ENCODE results near the gene GDPD4.

- TF ChIP-seq, protein P1, sequence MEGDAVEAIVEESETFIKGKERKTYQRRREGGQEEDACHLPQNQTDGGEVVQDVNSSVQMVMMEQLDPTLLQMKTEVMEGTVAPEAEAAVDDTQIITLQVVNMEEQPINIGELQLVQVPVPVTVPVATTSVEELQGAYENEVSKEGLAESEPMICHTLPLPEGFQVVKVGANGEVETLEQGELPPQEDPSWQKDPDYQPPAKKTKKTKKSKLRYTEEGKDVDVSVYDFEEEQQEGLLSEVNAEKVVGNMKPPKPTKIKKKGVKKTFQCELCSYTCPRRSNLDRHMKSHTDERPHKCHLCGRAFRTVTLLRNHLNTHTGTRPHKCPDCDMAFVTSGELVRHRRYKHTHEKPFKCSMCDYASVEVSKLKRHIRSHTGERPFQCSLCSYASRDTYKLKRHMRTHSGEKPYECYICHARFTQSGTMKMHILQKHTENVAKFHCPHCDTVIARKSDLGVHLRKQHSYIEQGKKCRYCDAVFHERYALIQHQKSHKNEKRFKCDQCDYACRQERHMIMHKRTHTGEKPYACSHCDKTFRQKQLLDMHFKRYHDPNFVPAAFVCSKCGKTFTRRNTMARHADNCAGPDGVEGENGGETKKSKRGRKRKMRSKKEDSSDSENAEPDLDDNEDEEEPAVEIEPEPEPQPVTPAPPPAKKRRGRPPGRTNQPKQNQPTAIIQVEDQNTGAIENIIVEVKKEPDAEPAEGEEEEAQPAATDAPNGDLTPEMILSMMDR (IDR thresholded peaks at IDR 0.05) = no peak
- TF ChIP-seq POLR2A (IDR thresholded peaks at IDR 0.05) (no peak), POLR2AphosphoS5 (IDR thresholded peaks at IDR 0.05) (no peak), EP300 (IDR thresholded peaks at IDR 0.05) (no peak)
Measured at GRCh38 chr11:77186302-77186701, 115.2 kb downstream of the GDPD4 start.

Measured in sigmoid colon (tissue), 4 donors.